H7 (cell line): Measurements from ENCODE around the gene SALL2. TPM values are rescaled to one million over a fixed set of nuclear protein-coding genes. Genes with fewer than 3 reads are reported as not detected.

ENCODE experiments used
- DNase-seq: peaks from one replicate; pipeline ENCODE4 v3.0.0; 2012
- H3K27me3 ChIP-seq: 2 replicates; pipeline ENCODE4 v1.6.0; 2011; ENCODE audit warnings: mild to moderate bottlenecking, low read length; ENCODE audit not compliant: control insufficient read depth, insufficient read depth
- H3K36me3 ChIP-seq: replicated peaks from 2 replicates; pipeline ENCODE4 v1.5.1; 2011; ENCODE audit warnings: low read length; ENCODE audit not compliant: control insufficient read depth, insufficient read depth
- H3K4me3 ChIP-seq: 2 replicates; pipeline ENCODE4 v1.5.1; 2011; ENCODE audit warnings: low read depth, mild to moderate bottlenecking, control low read depth, low read length, moderate library complexity; ENCODE audit not compliant: insufficient read depth
- total RNA-seq: library from RNA; depleted of rRNA; stranded (reverse); fragments of >200 nt; shearing (Covaris generic); gene quantifications from 2 replicates; pipeline ENCODE4 v1.2.3, GENCODE V29; 2014

Gene SALL2
- total RNA-seq, 1 experiment from 2014 or later, result 123 TPM

- peak overlapping the region; percentile 85 for H3K4me3 ChIP-seq
- H3K27me3 ChIP-seq, result no peaks in the 10 kb centered on the region
- DNase-seq, result peak; percentile 62
- 0 out of 2 replicates have a peak, but pooled peaks cover 1% of the 10 kb centered on the region for H3K36me3 ChIP-seq
These were observed 10.4 kb upstream of the SALL2 start for GRCh38 chr14:21536418-21537089.

- peak; percentile 33 for DNase-seq
- peak overlapping the region; percentile 85 for H3K4me3 ChIP-seq
- 0 out of 2 replicates have a peak, but pooled peaks cover 1% of the 10 kb centered on the region for H3K36me3 ChIP-seq
- H3K27me3 ChIP-seq, result no peaks in the 10 kb centered on the region
These were observed 9.6 kb upstream of the SALL2 start for GRCh38 chr14:21535545-21536417.

DNA sequence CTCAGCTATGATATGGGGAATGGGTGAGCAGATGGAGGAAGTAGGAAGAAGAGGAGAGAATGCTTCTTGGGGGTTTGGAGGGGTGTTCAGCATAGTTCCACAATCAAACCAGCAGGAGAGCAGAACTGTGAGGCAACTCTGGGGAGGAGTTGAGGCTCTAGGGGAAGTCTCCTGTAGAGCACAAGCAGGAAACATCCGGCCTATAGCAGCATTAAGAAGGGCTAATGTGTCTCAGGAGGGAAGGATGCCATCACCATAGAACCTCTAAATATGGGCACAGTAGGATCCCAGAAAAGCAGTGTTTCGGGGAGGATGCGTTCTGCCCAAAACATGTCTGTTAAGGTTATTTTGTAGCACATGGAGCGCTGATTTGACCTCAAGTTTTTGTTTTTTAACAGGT, 8.4 kb upstream of the SALL2 start:
- DNase-seq, result peak; percentile 78
- Histone ChIP-seq H3K4me3 (peak overlapping the region; percentile 85), H3K36me3 (0 out of 2 replicates have a peak, but pooled peaks cover 1% of the 10 kb centered on the region), H3K27me3 (no peaks in the 10 kb centered on the region)

- Histone ChIP-seq H3K36me3 (0 out of 2 replicates have a peak, but pooled peaks cover 1% of the 10 kb centered on the region), H3K4me3 (no peak overlapping the region), H3K27me3 (no peaks in the 10 kb centered on the region)
- no peak for DNase-seq
These were observed 7.1 kb upstream of the SALL2 start for GRCh38 chr14:21533294-21533693.

DNA sequence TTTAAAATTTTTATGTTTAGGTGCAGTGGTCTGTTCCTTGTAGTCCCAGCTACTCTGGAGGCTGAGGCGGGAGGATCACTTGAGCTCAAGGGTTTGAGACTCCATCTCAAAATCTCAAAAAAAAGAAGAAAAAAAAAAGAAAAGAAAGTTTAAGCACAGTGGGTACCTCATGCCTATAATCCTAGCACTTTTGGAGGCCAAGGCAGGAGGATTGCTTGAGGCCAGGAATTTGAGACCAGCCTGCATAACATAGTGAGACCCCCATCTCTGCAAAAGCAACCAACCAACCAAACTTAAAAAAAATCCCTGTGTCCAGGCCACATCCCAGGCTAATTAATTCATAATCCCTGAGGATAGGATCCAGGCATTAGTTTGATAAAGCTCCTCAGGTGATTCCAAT, 3.4 kb upstream of the SALL2 start:
- Histone ChIP-seq H3K27me3 (no peaks in the 10 kb centered on the region), H3K36me3 (peaks cover 10% of the 10 kb centered on the region), H3K4me3 (no peak overlapping the region)
- no peak for DNase-seq

- no peak overlapping the region for H3K4me3 ChIP-seq
- H3K27me3 ChIP-seq, result no peaks in the 10 kb centered on the region
- H3K36me3 ChIP-seq, result peaks cover 18% of the 10 kb centered on the region
- DNase-seq, result no peak
These were observed 2.5 kb upstream of the SALL2 start for GRCh38 chr14:21528381-21529348.

DNA sequence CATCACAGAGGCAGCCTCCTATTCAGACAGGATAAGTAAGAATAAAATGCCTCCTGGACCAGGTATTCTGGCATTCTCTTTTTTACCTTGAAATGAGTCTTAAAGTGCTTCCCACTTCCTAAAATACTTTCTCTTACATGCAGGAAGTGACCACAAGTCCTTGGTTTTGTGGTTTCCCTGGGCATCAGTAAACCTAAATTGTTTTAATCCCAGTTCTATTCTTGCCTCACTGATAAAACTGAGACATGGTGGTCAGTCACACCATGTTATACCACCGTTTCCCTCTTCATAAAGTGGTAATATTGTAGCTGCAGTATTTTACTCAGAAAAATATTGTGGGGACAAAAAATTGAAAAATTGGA, 1.2 kb upstream of the SALL2 start:
- Histone ChIP-seq H3K36me3 (peaks cover 32% of the 10 kb centered on the region), H3K27me3 (no peaks in the 10 kb centered on the region), H3K4me3 (no peak overlapping the region; the same call in 1 of the 2 replicates)
- no peak for DNase-seq

- DNase-seq, result peak; percentile 73
- Histone ChIP-seq H3K36me3 (peaks cover 35% of the 10 kb centered on the region), H3K4me3 (peak overlapping the region; percentile 44), H3K27me3 (no peaks in the 10 kb centered on the region)
These were observed 649 bp upstream of the SALL2 start for GRCh38 chr14:21526672-21527317.

DNA sequence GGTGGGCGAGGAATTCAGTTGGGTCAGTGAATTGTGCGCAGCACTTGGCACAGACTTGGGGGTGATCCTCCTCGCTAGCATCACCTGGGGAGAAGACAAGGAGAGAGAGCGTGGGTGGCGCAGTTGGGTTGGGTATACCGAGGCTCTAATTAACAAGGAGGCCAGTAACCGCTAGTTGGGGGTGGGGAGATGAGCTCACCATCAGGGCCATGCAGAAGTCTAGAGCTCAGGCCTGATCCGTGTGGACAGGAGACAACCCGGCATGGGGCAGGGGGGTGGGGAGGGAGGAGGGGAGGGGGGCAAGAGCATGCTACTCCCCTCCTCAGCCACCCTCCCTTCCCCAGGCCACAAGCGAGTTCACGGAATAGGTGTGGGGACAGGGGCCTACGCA, 580 bp downstream of the SALL2 start:
- Histone ChIP-seq H3K36me3 (peaks cover 42% of the 10 kb centered on the region), H3K4me3 (peak overlapping the region; percentile 66), H3K27me3 (no peaks in the 10 kb centered on the region)
- DNase-seq, result no peak

- DNase-seq, result no peak
- H3K27me3 ChIP-seq, result no peaks in the 10 kb centered on the region
- H3K4me3 ChIP-seq, result peak overlapping the region; percentile 66
- peaks cover 42% of the 10 kb centered on the region for H3K36me3 ChIP-seq
These were observed 1.3 kb downstream of the SALL2 start for GRCh38 chr14:21524575-21525490.

DNA sequence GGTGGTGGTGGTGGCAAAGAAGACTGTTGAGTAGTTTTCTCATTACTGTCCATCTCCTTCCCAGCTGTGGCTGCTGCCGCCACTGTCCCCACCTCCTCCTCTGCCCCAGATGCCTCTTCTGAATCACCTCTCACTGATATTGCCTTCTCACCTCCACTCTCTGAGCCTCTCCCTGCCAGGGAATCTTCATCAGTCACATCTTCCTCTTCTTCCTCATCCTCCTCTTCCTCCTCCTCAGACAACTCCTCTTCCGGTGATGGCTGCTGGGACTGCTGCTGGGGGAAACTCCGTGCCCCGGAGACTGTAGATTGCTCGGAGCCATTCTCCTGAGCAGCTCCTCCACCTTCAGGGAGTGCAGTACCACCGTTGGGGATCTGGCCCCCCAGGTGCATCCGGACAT, 2.9 kb downstream of the SALL2 start:
- DNase-seq, result no peak
- Histone ChIP-seq H3K36me3 (peaks cover 42% of the 10 kb centered on the region), H3K27me3 (no peaks in the 10 kb centered on the region), H3K4me3 (no peak overlapping the region)

GRCh38 chr14:21521501-21521900, 4.6 kb downstream of the SALL2 start:
- DNase-seq, result no peak
- Histone ChIP-seq H3K27me3 (no peaks in the 10 kb centered on the region), H3K36me3 (peaks cover 42% of the 10 kb centered on the region), H3K4me3 (no peak overlapping the region)

GRCh38 chr14:21520767-21521166, 5.4 kb downstream of the SALL2 start:
- DNase-seq, result no peak
- no peaks in the 10 kb centered on the region for H3K27me3 ChIP-seq
- H3K36me3 ChIP-seq, result peaks cover 42% of the 10 kb centered on the region
- no peak overlapping the region for H3K4me3 ChIP-seq
